ENCODE measurements around the gene PIGO.

- TF ChIP-seq REST (IDR thresholded peaks at IDR 0.05; ENCODE audit: insufficient read depth in 1 of 2, low read depth in 2 of 2, low read length in 2 of 2) (no peak), TAF1 (IDR thresholded peaks at IDR 0.05; ENCODE audit: borderline replicate concordance, insufficient read depth, low read length) (no peak), POLR2AphosphoS5 (IDR thresholded peaks at IDR 0.05; ENCODE audit: low read depth, low read length) (no peak), SIN3A (IDR thresholded peaks at IDR 0.05; ENCODE audit: borderline replicate concordance, insufficient read depth, low read length) (no peak), FOXP2 (optimal IDR thresholded peaks at IDR 0.05; ENCODE audit: borderline replicate concordance, extremely low read depth, extremely low read length, insufficient read depth) (no peak)
Observed at GRCh38 chr9:35106343-35106730, 9.9 kb upstream of the PIGO start.
